RPMI7951 (cell line): ENCODE measurements around the gene B3GAT1. TPM values are rescaled to one million over a fixed set of nuclear protein-coding genes. Genes with fewer than 3 reads are reported as not detected.
A peak's percentile ranks its signal among the peaks of the same experiment; 100 is the strongest.
"Not testable (repeated sequence)": the region's sequence is repeated elsewhere in the genome, so short reads cannot be mapped to it uniquely, and the experiment has no call there.

ENCODE experiments used
- DNase-seq: peaks from one replicate; pipeline ENCODE4 v3.0.0-alpha.2; 2012; ENCODE audit warnings: low read depth
- total RNA-seq: library from RNA; depleted of rRNA; stranded (reverse); fragments of >200 nt; shearing (Covaris generic); gene quantifications from 2 replicates; pipeline ENCODE4 v1.2.3, GENCODE V29; 2014; rRNA removed

The B3GAT1 gene, protein sequence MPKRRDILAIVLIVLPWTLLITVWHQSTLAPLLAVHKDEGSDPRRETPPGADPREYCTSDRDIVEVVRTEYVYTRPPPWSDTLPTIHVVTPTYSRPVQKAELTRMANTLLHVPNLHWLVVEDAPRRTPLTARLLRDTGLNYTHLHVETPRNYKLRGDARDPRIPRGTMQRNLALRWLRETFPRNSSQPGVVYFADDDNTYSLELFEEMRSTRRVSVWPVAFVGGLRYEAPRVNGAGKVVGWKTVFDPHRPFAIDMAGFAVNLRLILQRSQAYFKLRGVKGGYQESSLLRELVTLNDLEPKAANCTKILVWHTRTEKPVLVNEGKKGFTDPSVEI
- total RNA-seq, result not detected in 2 replicates

DNA sequence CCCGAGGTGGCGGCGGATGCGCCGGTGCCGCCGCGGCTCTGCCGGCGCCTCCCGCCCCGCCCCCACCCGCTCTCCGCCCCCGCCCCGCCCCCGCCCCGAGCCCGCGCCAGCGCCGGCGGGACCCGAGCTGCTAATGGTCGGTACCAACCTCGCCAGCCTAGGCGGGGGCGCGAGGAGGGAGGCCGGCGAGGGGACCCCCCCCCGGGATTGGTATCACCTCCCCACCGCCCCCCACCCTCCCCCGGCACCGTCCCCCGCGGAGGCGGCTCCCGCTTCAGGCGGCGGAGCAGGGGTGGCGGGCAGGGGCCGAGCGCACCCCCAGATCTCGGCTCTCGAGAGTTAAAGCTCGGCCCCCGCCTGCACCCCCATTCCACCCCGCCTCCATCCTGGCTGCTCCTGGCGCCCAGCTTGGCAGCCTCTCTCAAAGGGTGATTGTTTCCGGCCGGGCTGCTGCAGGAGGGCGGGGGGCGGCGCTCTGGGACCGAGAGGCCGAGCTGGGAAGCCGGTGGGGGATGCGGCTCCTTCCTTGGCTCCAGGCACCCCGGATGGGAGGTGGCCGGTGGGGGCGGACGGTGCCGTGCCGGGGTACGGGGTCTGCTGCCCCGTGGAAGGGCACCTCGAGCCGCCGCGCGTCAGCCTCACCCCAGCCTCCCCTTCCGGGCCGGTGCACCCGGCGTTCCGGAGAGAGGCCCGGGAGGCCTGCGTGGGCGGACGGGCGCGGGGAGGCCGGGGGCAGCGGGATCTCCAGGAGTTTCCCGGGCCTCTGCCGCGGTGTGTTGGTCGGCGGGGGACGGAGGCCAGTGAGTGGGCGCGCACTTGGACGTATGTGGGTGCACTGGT, at the start of gene B3GAT1:
Gene B3GAT1 (minus strand): TSS at position 40 of the 840 bp plus-strand sequence. CDS start 24,583 bp downstream, outside the sequence.
- DNase-seq, result no peak

DNA sequence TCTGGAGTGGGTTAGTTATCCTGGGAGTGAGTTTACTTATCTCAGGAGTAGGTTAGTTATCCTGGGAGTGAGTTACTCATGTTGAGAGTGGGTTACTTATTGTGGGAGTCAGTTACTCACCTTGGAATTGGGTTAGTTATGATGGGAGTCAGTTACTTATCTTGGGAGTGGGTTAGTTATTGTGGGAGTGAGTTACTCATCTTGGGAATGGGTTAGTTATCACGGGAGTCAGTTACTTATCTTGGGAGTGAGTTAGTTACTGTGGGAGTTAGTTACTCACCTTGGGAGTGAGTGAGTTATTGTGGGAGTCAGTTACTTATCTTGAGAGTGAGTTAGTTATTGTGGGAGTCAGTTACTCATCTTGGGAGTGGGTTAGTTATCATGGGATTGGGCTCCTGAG, 49.6 kb upstream of the B3GAT1 start:
- no peak for DNase-seq

DNA sequence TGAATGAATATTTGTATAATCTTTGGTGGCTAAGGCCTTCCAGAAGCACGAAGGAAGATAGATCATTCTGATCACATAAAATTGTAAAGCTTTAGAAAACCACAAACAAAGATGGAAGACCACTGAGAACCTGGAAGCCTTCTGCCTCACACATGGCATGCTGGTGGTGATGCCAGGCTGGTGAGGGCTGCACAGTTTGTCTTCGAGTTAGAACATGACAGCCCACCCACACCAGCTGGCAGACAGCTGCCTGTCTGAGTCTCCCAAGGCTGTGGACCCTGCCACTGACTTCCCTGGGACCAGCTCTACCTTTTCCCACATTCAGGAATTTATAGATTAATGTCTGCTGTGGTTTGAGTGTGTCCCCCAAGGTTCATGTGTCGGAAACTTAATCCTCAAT, 48.8 kb upstream of the B3GAT1 start:
- no peak for DNase-seq

DNA sequence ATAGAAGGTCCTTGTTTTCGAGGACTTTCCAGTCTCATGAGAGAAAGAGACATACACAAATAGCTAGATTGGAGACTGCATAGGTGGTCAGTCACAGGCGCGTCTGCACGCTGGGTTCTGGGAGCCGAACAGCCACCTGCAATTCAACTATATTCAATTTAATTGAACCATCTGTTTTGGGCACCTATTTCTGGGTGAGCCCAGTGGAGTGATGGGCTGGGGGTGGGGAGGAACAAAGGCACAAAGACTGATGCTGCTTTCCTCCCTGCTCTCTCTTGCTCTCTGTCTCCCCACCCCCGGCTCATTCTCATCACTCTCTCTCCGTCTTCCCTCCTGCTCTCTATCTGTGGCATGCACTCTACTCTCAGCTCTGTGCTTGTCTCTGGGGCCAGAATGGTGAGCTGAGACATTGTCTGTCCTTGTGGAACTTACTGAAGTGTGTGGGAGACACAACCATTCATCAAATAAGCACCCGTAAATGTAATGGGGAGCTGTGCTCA, 48.1 kb upstream of the B3GAT1 start:
- DNase-seq, result no peak

DNA sequence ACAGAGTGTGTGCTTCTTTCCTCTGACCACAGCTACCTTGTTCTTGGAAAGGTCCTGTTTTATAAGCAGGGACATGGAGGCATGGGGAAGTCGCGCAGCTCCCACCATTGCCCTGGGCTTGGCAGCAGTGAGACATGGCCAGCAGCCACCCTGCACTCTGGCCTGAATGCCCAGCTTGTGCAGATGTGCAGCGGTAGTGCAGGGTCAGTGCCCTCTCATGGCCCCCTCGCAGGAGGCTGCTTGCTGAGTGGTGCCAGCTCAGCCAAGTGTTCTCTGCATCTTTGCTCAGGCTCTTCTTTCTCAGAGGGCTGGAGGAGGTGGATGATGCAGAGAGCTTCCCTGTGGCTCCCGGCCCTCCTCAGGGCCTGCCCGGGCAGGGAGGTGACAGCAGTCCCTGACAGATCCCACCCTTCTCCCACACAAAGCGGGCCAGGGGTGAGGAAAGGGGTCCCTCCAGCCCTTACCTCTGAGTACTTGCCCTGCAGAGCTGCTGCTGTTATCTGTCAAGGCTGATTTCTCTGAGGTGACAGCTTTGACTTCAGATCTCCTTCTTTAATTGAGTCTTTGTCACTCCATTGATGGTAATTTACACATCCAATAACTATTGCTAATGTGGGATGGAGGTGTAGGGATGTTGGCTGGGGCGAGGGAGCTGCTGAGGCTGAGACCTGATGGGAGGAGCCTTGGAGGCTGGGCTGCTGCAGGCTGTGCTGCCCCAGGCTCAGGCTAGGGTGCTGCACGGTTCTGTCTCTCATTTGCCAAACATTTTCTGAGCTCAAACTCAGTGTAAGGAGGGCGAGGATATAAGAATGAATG, 47.4 kb upstream of the B3GAT1 start:
- DNase-seq, result no peak

DNA sequence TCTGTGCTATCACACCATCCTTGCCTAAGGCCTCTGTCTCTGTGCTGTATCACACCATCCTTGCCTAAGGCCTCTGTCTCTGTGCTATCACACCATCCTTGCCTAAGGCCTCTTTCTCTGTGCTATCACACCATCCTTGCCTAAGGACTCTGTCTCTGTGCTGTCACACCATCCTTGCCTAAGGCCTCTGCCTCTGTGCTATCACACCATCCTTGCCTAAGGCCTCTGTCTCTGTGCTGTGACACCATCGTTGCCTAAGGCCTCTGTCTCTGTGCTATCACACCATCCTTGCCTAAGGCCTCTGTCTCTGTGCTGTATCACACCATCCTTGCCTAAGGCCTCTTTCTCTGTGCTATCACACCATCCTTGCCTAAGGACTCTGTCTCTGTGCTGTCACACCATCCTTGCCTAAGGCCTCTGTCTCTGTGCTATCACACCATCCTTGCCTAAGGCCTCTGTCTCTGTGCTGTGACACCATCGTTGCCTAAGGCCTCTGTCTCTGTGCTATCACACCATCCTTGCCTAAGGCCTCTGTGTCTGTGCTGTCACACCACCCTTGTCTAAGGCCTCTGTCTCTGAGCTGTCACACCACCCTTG, 45.5 kb upstream of the B3GAT1 start:
- DNase-seq, result not testable (repeated sequence)

DNA sequence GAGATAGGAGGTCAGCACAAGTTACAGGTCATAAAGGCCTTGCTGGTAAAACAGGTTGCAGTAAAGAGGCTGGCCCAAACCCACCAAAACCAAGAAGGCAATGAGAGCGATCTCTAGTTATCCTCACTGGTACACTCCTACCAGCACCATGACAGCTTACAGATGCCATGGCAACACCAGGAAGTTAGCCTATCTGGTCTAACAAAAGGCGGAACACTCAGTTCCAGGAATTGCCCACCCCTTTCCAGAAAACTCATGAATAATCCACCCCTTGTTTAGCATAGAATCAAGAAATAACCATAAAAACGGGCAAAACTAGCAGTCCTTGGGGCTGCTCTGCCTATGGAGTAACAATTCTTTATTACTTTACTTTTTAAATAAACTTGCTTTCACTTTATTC, 43.5 kb upstream of the B3GAT1 start:
- DNase-seq, result no peak

DNA sequence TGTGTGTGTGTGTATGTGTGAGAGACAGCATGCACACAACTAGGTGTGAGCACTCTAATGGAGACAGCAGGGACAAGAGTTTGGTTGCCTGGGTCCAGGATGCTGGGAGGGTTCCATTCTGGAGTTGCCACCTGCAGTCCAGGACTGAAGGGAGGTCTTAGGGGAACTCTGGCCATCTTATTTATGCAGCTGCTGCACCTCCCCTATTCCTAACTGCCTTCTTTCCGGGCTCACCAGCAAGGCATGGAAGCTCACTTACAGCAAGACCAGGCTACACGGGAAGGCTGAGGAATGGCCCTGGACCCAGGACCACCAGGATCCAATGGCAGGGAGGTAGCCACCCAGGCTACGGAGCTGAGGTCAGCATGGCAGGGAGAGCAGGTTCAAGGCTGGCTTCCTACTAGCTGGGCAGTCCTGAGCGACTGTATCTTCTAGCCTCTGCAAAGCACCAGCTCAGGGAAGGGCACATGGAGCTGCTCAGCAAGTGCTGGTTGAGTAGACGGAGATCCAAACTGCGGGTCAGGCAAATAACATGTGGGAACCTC, 42.2 kb upstream of the B3GAT1 start:
- no peak for DNase-seq

DNA sequence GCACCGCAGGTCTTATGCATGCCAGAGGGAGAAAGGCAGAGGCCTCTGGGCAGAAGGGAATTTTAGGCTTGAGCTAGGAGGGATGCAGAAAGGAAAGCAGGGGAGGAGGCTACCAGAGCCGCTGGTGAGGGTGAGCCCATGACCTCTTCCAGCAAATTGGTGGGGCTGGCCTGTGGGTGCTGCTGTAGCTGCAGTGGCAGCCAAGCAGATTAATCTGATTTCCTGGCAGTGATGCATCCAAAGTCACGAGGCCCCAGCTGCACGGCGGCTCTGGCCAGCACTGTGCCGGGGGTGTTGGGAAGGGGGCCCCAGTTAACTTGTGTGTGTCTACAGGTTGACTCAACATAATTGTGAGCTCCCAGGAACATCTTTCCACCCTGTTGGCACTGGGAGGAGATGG, 41.4 kb upstream of the B3GAT1 start:
- DNase-seq, result no peak

DNA sequence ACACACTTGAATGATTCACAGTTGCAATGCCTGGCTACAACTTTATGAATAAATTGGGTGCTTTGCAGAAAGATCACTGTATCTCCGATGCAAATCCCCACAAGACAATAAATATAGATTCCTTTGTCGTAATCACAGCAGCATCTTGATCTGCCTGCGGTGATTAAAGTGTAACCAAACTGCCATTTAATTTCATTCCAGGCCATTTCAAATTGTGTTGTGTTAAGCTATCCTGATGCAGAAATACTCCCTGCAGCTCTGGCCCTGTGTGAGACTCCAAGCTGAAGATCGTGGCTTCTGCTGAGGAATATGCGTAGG, 40.8 kb upstream of the B3GAT1 start:
- no peak for DNase-seq

DNA sequence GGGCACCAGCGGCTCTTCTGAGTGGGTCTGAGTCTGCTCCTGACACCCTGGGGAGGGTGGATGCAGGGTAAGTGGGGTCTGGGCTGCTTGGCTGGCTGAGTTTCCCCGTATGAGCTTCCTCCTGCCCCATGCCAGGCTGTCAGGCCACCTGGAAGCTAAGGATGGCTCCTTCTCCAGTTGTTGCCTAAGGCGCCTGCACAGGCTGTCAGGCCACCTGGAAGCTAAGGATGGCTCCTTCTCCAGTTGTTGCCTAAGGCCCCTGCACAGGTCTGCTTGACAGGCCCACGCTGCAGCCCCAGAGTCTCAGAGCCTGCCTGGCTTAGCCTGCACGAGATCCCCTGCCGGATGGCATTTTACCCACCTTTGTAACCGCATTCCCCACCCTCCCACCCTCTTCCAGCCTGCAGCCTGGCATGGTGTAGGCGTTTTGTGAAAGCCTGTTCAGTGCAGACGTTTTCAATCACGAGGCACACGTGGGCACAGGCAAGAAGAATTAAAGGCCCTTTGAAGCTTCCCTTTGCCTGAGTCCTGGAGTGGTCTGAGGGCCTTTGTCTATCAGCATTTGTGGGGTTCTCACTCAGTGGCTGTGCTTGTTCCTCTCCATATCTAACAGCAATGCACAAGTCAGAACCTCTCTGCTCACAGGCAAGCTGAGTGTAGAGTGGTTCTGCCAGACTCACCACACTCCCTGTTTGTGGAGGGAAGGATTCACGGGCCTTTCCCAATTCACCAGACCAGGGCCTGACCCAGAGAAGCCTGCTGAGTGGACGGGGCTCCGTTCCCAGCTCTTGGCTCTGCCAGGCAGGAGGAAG, 40.2 kb upstream of the B3GAT1 start:
- DNase-seq, result no peak

DNA sequence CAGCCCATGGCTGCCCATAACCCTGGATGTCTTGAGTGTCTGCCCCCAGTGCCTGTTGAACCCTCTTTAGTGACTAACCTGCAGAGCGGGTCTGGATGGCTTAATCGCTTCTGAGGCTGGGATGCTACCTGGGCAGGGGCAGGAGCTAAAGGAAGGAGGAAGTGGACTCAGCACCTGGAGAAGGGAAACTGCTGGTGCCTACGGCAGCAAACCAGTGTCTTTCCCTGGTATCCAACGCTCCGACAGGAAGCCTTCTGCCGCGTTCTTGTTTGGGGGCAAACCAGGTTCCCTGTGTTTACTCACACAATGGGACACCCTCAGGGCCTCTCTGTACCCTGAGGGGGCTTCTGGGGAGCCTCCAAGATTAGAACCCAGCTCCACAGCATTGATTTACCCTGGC, 38.1 kb upstream of the B3GAT1 start:
- no peak for DNase-seq

DNA sequence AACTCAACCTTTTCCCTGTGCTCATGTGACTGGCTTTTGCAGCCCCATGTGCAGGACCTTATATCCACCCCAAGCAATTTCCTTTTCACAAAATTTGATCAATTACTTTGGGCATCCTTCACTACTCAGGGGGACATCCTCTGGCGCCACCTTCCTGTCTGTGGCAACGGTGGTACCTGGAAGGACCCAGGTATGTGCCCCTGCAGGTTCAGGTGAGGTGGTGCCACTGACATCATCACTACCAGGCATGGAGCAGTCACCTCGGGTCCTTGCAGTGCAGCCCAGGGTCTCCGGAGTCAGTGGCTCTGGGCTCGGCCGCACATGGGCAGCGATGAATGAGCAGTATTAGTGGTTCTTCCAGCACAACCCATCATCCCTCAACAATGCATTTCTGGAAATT, 37.7 kb upstream of the B3GAT1 start:
- no peak for DNase-seq

DNA sequence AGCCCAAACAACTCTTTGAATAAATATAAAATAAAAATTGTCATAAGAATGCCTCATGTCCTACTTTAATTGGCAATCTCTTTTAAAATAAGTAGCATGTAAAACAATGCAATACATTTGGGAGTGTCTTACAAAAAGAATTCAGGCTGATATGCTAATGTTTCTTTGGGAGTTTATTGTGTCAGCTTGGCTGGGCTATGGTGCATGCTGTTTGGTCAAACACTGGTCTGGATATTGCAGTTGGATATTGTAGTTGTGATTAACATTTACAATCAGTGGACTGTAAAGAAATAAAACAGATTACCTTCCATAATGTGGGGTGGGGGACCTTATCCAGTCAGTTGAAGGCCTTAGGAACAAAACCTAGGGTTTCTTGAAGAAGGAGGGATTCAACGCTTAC, 37.0 kb upstream of the B3GAT1 start:
- DNase-seq, result no peak

DNA sequence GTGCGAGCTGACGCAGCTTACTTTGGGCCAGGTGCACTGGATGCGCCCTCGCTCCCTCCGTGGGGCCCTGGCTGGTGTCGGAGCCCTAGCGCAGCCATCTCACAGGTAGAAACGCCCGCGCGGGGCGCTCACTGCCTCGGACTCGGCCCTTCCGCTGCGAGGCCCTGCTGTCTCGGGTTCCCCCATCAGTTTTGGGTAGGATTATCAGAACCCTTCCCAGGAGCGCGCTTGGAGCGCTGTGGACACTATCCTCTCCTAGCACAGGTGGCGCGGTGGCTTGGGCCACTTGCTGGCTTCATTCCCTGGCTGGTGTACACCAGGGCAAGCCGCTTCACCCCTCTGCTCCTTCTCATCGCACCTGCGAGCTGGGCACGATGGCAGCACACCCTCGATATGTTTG, 35.7 kb upstream of the B3GAT1 start:
- DNase-seq, result no peak

DNA sequence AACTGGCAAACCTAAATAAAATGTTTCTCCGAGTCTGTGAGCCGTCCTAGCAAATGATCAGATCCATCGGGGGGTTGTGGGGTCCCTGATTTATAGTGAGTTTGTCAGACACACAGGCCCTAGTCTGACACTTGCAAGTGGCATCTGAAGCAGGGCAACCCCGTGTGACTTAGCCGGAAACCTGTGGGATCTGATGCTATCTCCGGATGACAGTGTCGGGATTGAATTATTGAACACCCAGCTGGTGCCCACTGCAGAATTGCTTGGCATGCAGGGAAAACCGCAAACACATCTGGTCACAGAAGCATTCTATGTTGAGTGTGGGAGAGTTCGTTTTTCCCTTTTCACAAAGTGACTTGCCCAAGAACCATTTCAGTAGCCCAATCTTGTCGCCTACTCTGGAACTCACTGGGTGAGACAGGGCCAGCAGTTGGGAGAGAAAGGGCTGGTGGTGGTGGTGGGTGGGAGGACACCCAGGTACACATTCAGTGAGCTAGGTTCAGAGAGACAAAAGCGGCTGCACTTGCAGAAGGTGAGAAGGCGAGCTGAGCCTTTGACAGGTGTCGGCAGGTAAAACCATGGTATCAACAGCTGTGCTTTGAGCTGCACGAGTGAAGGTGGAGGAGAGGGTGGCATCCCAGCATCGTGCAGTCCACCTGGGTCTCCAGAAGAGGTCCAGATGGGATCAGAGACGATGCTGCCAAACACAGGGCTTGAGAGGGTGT, 33.7 kb upstream of the B3GAT1 start:
- peak; percentile 10 for DNase-seq

DNA sequence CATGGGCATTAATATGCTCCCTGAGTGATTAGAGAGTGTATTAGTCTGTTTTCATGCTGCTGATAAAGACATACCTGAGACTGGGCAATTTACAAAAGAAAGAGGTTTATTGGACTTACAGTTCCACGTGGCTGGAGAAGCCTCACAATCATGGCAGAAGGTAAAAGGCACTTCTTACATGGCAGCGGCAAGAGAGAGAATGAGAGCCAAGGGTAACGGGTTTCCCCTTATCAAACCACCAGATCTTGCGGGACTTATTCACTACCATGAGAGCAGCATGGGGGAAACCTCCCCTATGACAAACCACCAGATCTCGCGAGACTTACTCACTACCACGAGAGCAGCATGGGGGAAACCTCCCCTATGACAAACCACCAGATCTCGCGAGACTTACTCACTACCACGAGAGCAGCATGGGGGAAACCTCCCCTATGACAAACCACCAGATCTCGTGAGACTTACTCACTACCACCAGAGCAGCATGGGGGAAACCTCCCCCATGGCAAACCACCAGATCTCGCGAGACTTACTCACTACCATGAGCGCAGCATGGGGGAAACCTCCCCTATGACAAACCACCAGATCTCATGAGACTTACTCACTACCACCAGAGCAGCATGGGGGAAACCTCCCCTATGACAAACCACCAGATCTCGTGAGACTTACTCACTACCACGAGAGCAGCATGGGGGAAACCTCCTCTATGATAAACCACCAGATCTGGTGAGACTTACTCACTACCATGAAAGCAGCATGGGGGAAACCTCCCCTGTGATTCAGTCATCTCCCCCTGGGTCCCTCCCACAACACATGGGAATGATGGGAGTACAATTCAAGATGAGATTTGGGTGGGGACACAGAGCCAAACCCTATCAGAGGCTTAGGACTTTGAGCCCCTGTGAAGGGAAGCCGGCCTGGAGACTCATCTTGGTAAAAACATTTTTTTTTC, 32.4 kb upstream of the B3GAT1 start:
- DNase-seq, result not testable (repeated sequence)

DNA sequence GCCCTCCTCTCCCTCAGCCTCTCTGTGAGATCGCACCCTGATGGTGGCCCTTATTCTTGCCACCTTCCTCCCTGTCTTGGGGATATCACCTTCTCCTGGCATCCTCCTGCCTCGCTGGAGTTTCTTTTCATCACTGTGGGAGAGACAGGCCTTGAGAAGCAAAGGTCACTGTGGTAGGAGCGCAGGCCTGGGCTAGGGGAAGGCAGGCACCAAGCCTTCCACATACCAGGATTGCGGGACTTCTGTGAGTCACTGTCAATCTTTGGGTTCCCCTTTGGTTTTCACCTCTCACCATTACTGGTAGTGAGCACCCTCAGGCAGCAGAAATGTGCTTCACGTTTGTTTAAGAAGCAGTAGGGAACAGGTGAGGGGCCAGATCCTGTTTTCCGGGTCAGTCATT, 31.2 kb upstream of the B3GAT1 start:
- no peak for DNase-seq

DNA sequence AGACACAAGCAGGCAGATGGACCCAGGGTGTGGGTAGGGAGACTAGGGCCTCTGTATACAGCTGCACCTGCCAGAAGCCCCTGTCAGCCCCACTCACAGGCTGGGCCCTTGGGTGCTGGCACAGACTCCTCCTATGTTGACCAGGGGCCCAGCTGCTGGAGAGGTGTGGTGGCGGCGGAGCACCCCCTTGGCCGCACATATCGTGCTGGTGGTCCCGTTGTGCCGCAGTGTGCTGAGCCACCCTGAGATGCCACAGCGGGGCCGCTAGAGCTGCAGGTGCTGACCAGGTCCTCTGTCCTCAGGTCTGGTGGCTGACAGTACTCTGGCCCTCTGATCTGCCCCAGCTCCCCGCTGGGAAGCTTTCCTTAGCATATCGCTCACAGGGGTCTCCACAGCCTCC, 30.2 kb upstream of the B3GAT1 start:
- no peak for DNase-seq
